Mesendoderm (in vitro differentiated cells): ENCODE results near the gene HAUS7.

ENCODE experiments used
- DNase-seq: peaks from one replicate; pipeline ENCODE4 v3.0.0; 2013
- H2AK5ac ChIP-seq: 2 replicates; pipeline ENCODE4 v1.6.1; 2013; ENCODE audit warnings: low read length, inconsistent platforms
- H2BK120ac ChIP-seq: 2 replicates; pipeline ENCODE4 v1.6.1; 2013; ENCODE audit warnings: low read depth, mild to moderate bottlenecking, low read length, moderate library complexity, mixed read lengths
- H2BK15ac ChIP-seq: replicated peaks from 2 replicates; pipeline ENCODE4 v1.6.1; 2013; ENCODE audit warnings: low read depth, mild to moderate bottlenecking, moderate library complexity
- H2BK5ac ChIP-seq: 2 replicates; pipeline ENCODE4 v1.6.1; 2013; ENCODE audit warnings: low read length, inconsistent platforms
- H3K18ac ChIP-seq: 2 replicates; pipeline ENCODE4 v1.6.1; 2013; ENCODE audit warnings: mild to moderate bottlenecking, low read length, mixed read lengths
- H3K23ac ChIP-seq: one replicate; pipeline ENCODE4 v1.6.1; 2013; ENCODE audit warnings: low read length
- H3K27ac ChIP-seq: 2 replicates; pipeline ENCODE4 v1.5.1; 2013; ENCODE audit warnings: low read depth, mild to moderate bottlenecking, inconsistent platforms, low read length, moderate library complexity
- H3K27me3 ChIP-seq: 2 replicates; pipeline ENCODE4 v1.6.1; 2013; ENCODE audit warnings: low read length, control low read depth, mild to moderate bottlenecking, inconsistent platforms; ENCODE audit not compliant: insufficient read depth, poor library complexity
- H3K36me3 ChIP-seq: 2 replicates; pipeline ENCODE4 v1.6.1; 2013; ENCODE audit warnings: low read length, inconsistent platforms; ENCODE audit not compliant: control insufficient read depth, insufficient read depth
- H3K4ac ChIP-seq: one replicate; pipeline ENCODE4 v1.6.1; 2013; ENCODE audit warnings: low read depth, mild to moderate bottlenecking, low read length, moderate library complexity
- H3K4me1 ChIP-seq: 2 replicates; pipeline ENCODE4 v1.6.1; 2013; ENCODE audit warnings: low read depth, low read length, inconsistent platforms; ENCODE audit not compliant: control insufficient read depth
- H3K4me2 ChIP-seq: 2 replicates; pipeline ENCODE4 v1.6.1; 2013; ENCODE audit warnings: low read length
- H3K4me3 ChIP-seq: 2 replicates; pipeline ENCODE4 v1.5.1; 2013; ENCODE audit warnings: mild to moderate bottlenecking, low read length
- H3K56ac ChIP-seq: one replicate; pipeline ENCODE4 v1.6.1; 2013; ENCODE audit warnings: low read length
- H3K79me1 ChIP-seq: 2 replicates; pipeline ENCODE4 v1.6.1; 2013; ENCODE audit warnings: low read length, inconsistent platforms
- H3K79me2 ChIP-seq: 2 replicates; pipeline ENCODE4 v1.6.1; 2013; ENCODE audit warnings: mild to moderate bottlenecking, low read length; ENCODE audit not compliant: control insufficient read depth, insufficient read depth
- H3K9ac ChIP-seq: 2 replicates; pipeline ENCODE4 v1.6.1; 2013; ENCODE audit warnings: low read length, inconsistent platforms
- H4K5ac ChIP-seq: one replicate; pipeline ENCODE4 v1.6.1; 2013; ENCODE audit warnings: low read length
- H4K8ac ChIP-seq: one replicate; pipeline ENCODE4 v1.6.1; 2013; ENCODE audit warnings: low read depth, mild to moderate bottlenecking, control low read depth, low read length, moderate library complexity
- whole genome bisulfite sequencing: extraction: QIAGEN DNeasy Blood & Tissue Kit; methylation state at CpG from one replicate; pipeline ENCODE4 v1.1.7; 2013; ENCODE audit warnings: low lambda C conversion rate, missing lambda C conversion rate; ENCODE audit not compliant: insufficient coverage; ENCODE audit errors: extremely low coverage; 5-methylcytosine and 5-hydroxymethylcytosine counted together

HAUS7 gene

GRCh38 chrX:153434801-153435200, 35.6 kb downstream of the HAUS7 start:
- no peak overlapping the region for H3K4me3 ChIP-seq
- H3K79me2 ChIP-seq = no peaks in the 10 kb centered on the region
- no peak for DNase-seq
- no peak overlapping the region for H2AK5ac ChIP-seq
- H2BK5ac ChIP-seq = no peak overlapping the region
- H3K79me1 ChIP-seq = no peaks in the 10 kb centered on the region
- no peak overlapping the region for H3K27ac ChIP-seq
- H3K4me2 ChIP-seq = no peak overlapping the region
- no peak overlapping the region for H3K9ac ChIP-seq
- no peak overlapping the region for H4K5ac ChIP-seq
- H3K56ac ChIP-seq = no peak overlapping the region
- no peak overlapping the region for H2BK120ac ChIP-seq
- H3K4me1 ChIP-seq = no peaks in the 10 kb centered on the region
- H3K18ac ChIP-seq = no peak overlapping the region
- no peak overlapping the region for H4K8ac ChIP-seq
- no peak overlapping the region for H2BK15ac ChIP-seq
- H3K27me3 ChIP-seq = no peaks in the 10 kb centered on the region
- no peak overlapping the region for H3K23ac ChIP-seq
- WGBS = no CpG with 5 or more reads among the region's 8 CpGs
- H3K4ac ChIP-seq = no peak overlapping the region
- no peaks in the 10 kb centered on the region for H3K36me3 ChIP-seq

- no peak overlapping the region for H4K8ac ChIP-seq
- H3K27me3 ChIP-seq = no peaks in the 10 kb centered on the region
- no peaks in the 10 kb centered on the region for H3K79me2 ChIP-seq
- DNase-seq = no peak
- H3K4ac ChIP-seq = no peak overlapping the region
- H2BK120ac ChIP-seq = no peak overlapping the region
- no peak overlapping the region for H3K56ac ChIP-seq
- H4K5ac ChIP-seq = no peak overlapping the region
- no peak overlapping the region for H3K4me3 ChIP-seq
- no peaks in the 10 kb centered on the region for H3K36me3 ChIP-seq
- no peaks in the 10 kb centered on the region for H3K79me1 ChIP-seq
- H3K23ac ChIP-seq = no peak overlapping the region
- no peaks in the 10 kb centered on the region for H3K4me1 ChIP-seq
- H3K18ac ChIP-seq = no peak overlapping the region
- WGBS = no CpG with 5 or more reads among the region's 17 CpGs
- no peak overlapping the region for H3K27ac ChIP-seq
- no peak overlapping the region for H2AK5ac ChIP-seq
- H2BK15ac ChIP-seq = no peak overlapping the region
- H2BK5ac ChIP-seq = no peak overlapping the region
- no peak overlapping the region for H3K9ac ChIP-seq
- no peak overlapping the region for H3K4me2 ChIP-seq
These were observed 36.5 kb downstream of the HAUS7 start for GRCh38 chrX:153433781-153434285.

GRCh38 chrX:153433161-153433680, 37.2 kb downstream of the HAUS7 start:
- DNase-seq = no peak
- H2BK15ac ChIP-seq = no peak overlapping the region
- no peak overlapping the region for H3K27ac ChIP-seq
- no peak overlapping the region for H3K23ac ChIP-seq
- no CpG with 5 or more reads among the region's 12 CpGs for WGBS
- H3K4me3 ChIP-seq = no peak overlapping the region
- H3K79me1 ChIP-seq = no peaks in the 10 kb centered on the region
- H3K27me3 ChIP-seq = no peaks in the 10 kb centered on the region
- H2AK5ac ChIP-seq = no peak overlapping the region
- H3K4me1 ChIP-seq = no peaks in the 10 kb centered on the region
- no peak overlapping the region for H4K5ac ChIP-seq
- H2BK120ac ChIP-seq = no peak overlapping the region
- no peak overlapping the region for H3K4ac ChIP-seq
- no peak overlapping the region for H3K18ac ChIP-seq
- H3K79me2 ChIP-seq = no peaks in the 10 kb centered on the region
- H2BK5ac ChIP-seq = no peak overlapping the region
- no peak overlapping the region for H3K4me2 ChIP-seq
- no peaks in the 10 kb centered on the region for H3K36me3 ChIP-seq
- no peak overlapping the region for H4K8ac ChIP-seq
- no peak overlapping the region for H3K9ac ChIP-seq
- no peak overlapping the region for H3K56ac ChIP-seq

GRCh38 chrX:153430796-153431195, 39.6 kb downstream of the HAUS7 start:
- DNase-seq = no peak
- Histone ChIP-seq H3K27me3 (no peaks in the 10 kb centered on the region), H3K4me2 (no peak overlapping the region)

GRCh38 chrX:153426204-153426603, 44.2 kb downstream of the HAUS7 start:
- whole genome bisulfite sequencing = no CpG with 5 or more reads among the region's 3 CpGs
- DNase-seq = no peak
- Histone ChIP-seq H2AK5ac (no peak overlapping the region), H3K23ac (no peak overlapping the region), H2BK5ac (no peak overlapping the region), H3K27me3 (no peaks in the 10 kb centered on the region), H3K4ac (no peak overlapping the region), H4K8ac (no peak overlapping the region), H3K79me1 (no peaks in the 10 kb centered on the region), H3K79me2 (no peaks in the 10 kb centered on the region), H3K27ac (no peak overlapping the region), H3K36me3 (no peaks in the 10 kb centered on the region), H3K18ac (no peak overlapping the region), H3K4me1 (no peaks in the 10 kb centered on the region), H3K4me3 (no peak overlapping the region), H3K4me2 (no peak overlapping the region), H4K5ac (no peak overlapping the region), H2BK15ac (no peak overlapping the region), H3K56ac (no peak overlapping the region), H2BK120ac (no peak overlapping the region), H3K9ac (no peak overlapping the region)

More at GRCh38 chrX:153430796-153431195, 39.6 kb downstream of the HAUS7 start:
- no peak overlapping the region for H4K8ac ChIP-seq
- H2AK5ac ChIP-seq = no peak overlapping the region
- no peak overlapping the region for H3K4me3 ChIP-seq
- H3K56ac ChIP-seq = no peak overlapping the region
- H3K79me2 ChIP-seq = no peaks in the 10 kb centered on the region
- H3K23ac ChIP-seq = no peak overlapping the region
- H2BK5ac ChIP-seq = no peak overlapping the region
- H3K4me1 ChIP-seq = no peaks in the 10 kb centered on the region
- no peak overlapping the region for H3K9ac ChIP-seq
- no peaks in the 10 kb centered on the region for H3K36me3 ChIP-seq
- WGBS = no CpG with 5 or more reads among the region's 6 CpGs
- H3K27ac ChIP-seq = no peak overlapping the region
- no peak overlapping the region for H3K4ac ChIP-seq
- no peak overlapping the region for H3K18ac ChIP-seq
- H2BK120ac ChIP-seq = no peak overlapping the region
- no peaks in the 10 kb centered on the region for H3K79me1 ChIP-seq
- H4K5ac ChIP-seq = no peak overlapping the region
- H2BK15ac ChIP-seq = no peak overlapping the region

GRCh38 chrX:153423652-153424051, 46.7 kb downstream of the HAUS7 start:
- H3K23ac ChIP-seq = no peak overlapping the region
- no peak for DNase-seq
- no peak overlapping the region for H3K56ac ChIP-seq
- no peak overlapping the region for H3K4me2 ChIP-seq
- H3K4me1 ChIP-seq = no peaks in the 10 kb centered on the region
- H2BK120ac ChIP-seq = no peak overlapping the region
- H2BK15ac ChIP-seq = no peak overlapping the region
- no peaks in the 10 kb centered on the region for H3K27me3 ChIP-seq
- no CpG with 5 or more reads among the region's 8 CpGs for WGBS
- no peaks in the 10 kb centered on the region for H3K79me1 ChIP-seq
- no peak overlapping the region for H3K4me3 ChIP-seq
- no peak overlapping the region for H2AK5ac ChIP-seq
- H4K5ac ChIP-seq = no peak overlapping the region
- no peak overlapping the region for H3K4ac ChIP-seq
- no peaks in the 10 kb centered on the region for H3K79me2 ChIP-seq
- H3K9ac ChIP-seq = no peak overlapping the region
- no peaks in the 10 kb centered on the region for H3K36me3 ChIP-seq
- H4K8ac ChIP-seq = no peak overlapping the region
- H2BK5ac ChIP-seq = no peak overlapping the region
- H3K18ac ChIP-seq = no peak overlapping the region
- no peak overlapping the region for H3K27ac ChIP-seq
